Progenitor cell of endocrine pancreas (in vitro differentiated cells): ENCODE data around the gene SAT2. TPM values are rescaled to one million over a fixed set of nuclear protein-coding genes. Genes with fewer than 3 reads are reported as not detected.
A peak's percentile ranks its signal among the peaks of the same experiment; 100 is the strongest.

Experiments
- DNase-seq: peaks from one replicate; pipeline ENCODE4 v3.0.0; 2021; ENCODE audit warnings: low spot score; ENCODE audit not compliant: unreplicated experiment
- H3K27ac Mint-ChIP-seq: 2 replicates; pipeline ENCODE4 v1.8.0; 2021; ENCODE audit warnings: mild to moderate bottlenecking, moderate library complexity, mixed read lengths
- H3K27me3 Mint-ChIP-seq: 2 replicates; pipeline ENCODE4 v1.8.0; 2021; ENCODE audit warnings: mixed read lengths
- H3K36me3 Mint-ChIP-seq: 2 replicates; pipeline ENCODE4 v1.8.0; 2022; ENCODE audit warnings: mixed read lengths; ENCODE audit not compliant: insufficient read depth
- H3K4me1 Mint-ChIP-seq: 2 replicates; pipeline ENCODE4 v1.8.0; 2021; ENCODE audit warnings: low read depth, mixed read lengths
- H3K4me3 Mint-ChIP-seq: 2 replicates; pipeline ENCODE4 v1.8.0; 2021; ENCODE audit warnings: low read depth, mild to moderate bottlenecking, moderate library complexity, mixed read lengths
- H3K9me3 Mint-ChIP-seq: 2 replicates; pipeline ENCODE4 v1.8.0; 2021; ENCODE audit warnings: low read depth, mixed read lengths
- total RNA-seq: library from RNA; stranded (reverse); gene quantifications from 2 replicates; pipeline ENCODE4 v1.2.1, GENCODE V29; 2021
- TF ChIP-seq, protein P1 (sequence below): fragments of 200-600 bp; sonication (generic); IDR thresholded peaks from one replicate; pipeline ENCODE4 v1.5.0; 2021; ENCODE audit warnings: antibody characterized with exemption, mild to moderate bottlenecking; ENCODE audit not compliant: unreplicated experiment

The SAT2 gene
- total RNA-seq, 1 donor from 2014 or later: 108 TPM

DNA sequence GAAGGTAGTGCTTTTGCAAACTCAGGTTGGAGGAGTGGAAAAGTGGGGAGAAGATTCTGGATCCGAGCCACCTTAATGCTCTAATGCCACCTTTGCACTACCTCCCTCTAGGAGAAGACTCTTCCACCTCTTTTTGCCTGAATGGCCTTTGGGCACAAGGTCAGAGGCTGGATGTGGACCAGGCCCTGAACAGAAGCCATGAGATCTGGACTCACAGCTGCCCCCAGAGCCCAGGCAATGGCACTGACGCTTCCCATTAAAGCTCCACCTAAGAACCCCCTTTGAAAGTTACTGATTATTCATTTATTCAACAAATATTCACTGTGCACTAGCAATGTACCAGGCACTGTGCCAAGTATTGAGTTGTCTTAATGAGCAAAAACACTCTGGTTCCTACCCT is 5.5 kb upstream of the SAT2 start:
- Mint-ChIP-seq H3K4me3 (no peak overlapping the region), H3K4me1 (peaks cover 13% of the 10 kb centered on the region), H3K27ac (no peak overlapping the region), H3K36me3 (no peaks in the 10 kb centered on the region), H3K9me3 (no peaks in the 10 kb centered on the region), H3K27me3 (no peaks in the 10 kb centered on the region)
- TF ChIP-seq, protein P1, sequence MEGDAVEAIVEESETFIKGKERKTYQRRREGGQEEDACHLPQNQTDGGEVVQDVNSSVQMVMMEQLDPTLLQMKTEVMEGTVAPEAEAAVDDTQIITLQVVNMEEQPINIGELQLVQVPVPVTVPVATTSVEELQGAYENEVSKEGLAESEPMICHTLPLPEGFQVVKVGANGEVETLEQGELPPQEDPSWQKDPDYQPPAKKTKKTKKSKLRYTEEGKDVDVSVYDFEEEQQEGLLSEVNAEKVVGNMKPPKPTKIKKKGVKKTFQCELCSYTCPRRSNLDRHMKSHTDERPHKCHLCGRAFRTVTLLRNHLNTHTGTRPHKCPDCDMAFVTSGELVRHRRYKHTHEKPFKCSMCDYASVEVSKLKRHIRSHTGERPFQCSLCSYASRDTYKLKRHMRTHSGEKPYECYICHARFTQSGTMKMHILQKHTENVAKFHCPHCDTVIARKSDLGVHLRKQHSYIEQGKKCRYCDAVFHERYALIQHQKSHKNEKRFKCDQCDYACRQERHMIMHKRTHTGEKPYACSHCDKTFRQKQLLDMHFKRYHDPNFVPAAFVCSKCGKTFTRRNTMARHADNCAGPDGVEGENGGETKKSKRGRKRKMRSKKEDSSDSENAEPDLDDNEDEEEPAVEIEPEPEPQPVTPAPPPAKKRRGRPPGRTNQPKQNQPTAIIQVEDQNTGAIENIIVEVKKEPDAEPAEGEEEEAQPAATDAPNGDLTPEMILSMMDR: no peak
- DNase-seq: no peak

- H3K4me3 Mint-ChIP-seq: no peak overlapping the region
These were observed 4.9 kb upstream of the SAT2 start for GRCh38 chr17:7632492-7632894.

GRCh38 chr17:7631398-7632380 is 4.1 kb upstream of the SAT2 start:
- TF ChIP-seq, protein P1: no peak
- DNase-seq: no peak
- no peaks in the 10 kb centered on the region for H3K27me3 Mint-ChIP-seq
- H3K36me3 Mint-ChIP-seq: no peaks in the 10 kb centered on the region
- H3K4me1 Mint-ChIP-seq: peaks cover 16% of the 10 kb centered on the region
- peak overlapping the region; percentile 20 for H3K27ac Mint-ChIP-seq
- H3K9me3 Mint-ChIP-seq: no peaks in the 10 kb centered on the region
- H3K4me3 Mint-ChIP-seq: no peak overlapping the region

More at GRCh38 chr17:7632492-7632894, 4.9 kb upstream of the SAT2 start:
- no peak for DNase-seq
- H3K27ac Mint-ChIP-seq: no peak overlapping the region
- H3K27me3 Mint-ChIP-seq: no peaks in the 10 kb centered on the region
- TF ChIP-seq, protein P1: peak; percentile 48
- no peaks in the 10 kb centered on the region for H3K9me3 Mint-ChIP-seq
- H3K36me3 Mint-ChIP-seq: no peaks in the 10 kb centered on the region
- peaks cover 13% of the 10 kb centered on the region for H3K4me1 Mint-ChIP-seq

GRCh38 chr17:7629939-7630571 is 2.4 kb upstream of the SAT2 start, which contains the start of gene SHBG:
TSS of gene SHBG (plus strand) at chr17:7630135. CDS start at chr17:7630173, 38 bp downstream.
- Mint-ChIP-seq H3K9me3 (no peaks in the 10 kb centered on the region), H3K4me1 (peaks cover 20% of the 10 kb centered on the region), H3K36me3 (peaks cover 3% of the 10 kb centered on the region), H3K4me3 (no peak within 1 kb of the TSS), H3K27me3 (no peaks in the 10 kb centered on the region), H3K27ac (peak within 1 kb of the TSS; percentile 83)
- TF ChIP-seq, protein P1: no peak
- no peak for DNase-seq

GRCh38 chr17:7626956-7627249 is 718 bp downstream of the SAT2 start:
- TF ChIP-seq, protein P1: no peak
- Mint-ChIP-seq H3K27ac (peak overlapping the region; percentile 99), H3K36me3 (peaks cover 5% of the 10 kb centered on the region), H3K4me3 (peak overlapping the region; percentile 93), H3K27me3 (no peaks in the 10 kb centered on the region), H3K4me1 (peaks cover 18% of the 10 kb centered on the region), H3K9me3 (no peaks in the 10 kb centered on the region)
- DNase-seq: no peak
